GM21390 (cell line): ENCODE results near the gene NME7.
"Not testable (repeated sequence)": the region's sequence is repeated elsewhere in the genome, so short reads cannot be mapped to it uniquely, and the experiment has no call there.

Experiments used
- ATAC-seq: cut with Tn5 transposase; IDR thresholded peaks from one replicate; pipeline ENCODE4 v1.9.1; 2021; ENCODE audit not compliant: unreplicated experiment

Gene NME7

GRCh38 chr1:169133228-169133576, 234.4 kb downstream of the NME7 start:
- ATAC-seq, result no peak

GRCh38 chr1:169132512-169133227, 234.9 kb downstream of the NME7 start:
- no peak for ATAC-seq

GRCh38 chr1:169130683-169131082, 236.9 kb downstream of the NME7 start:
- no peak for ATAC-seq

- no peak for ATAC-seq
Observed at GRCh38 chr1:169129109-169129784, 238.3 kb downstream of the NME7 start.

GRCh38 chr1:169128562-169128961, 239.0 kb downstream of the NME7 start:
- ATAC-seq, result no peak

GRCh38 chr1:169127305-169127704, 240.3 kb downstream of the NME7 start:
- ATAC-seq, result no peak

GRCh38 chr1:169126335-169126734, 241.3 kb downstream of the NME7 start:
- ATAC-seq, result no peak

GRCh38 chr1:169125597-169125996, 242.0 kb downstream of the NME7 start:
- ATAC-seq, result not testable (repeated sequence)

GRCh38 chr1:169124459-169124858, 243.1 kb downstream of the NME7 start:
- no peak for ATAC-seq

GRCh38 chr1:169122976-169123375, 244.6 kb downstream of the NME7 start:
- peak; percentile 73 for ATAC-seq

GRCh38 chr1:169121146-169121923, 246.3 kb downstream of the NME7 start:
- no peak for ATAC-seq

- no peak for ATAC-seq
Observed at GRCh38 chr1:169120066-169120465, 247.5 kb downstream of the NME7 start.

- no peak for ATAC-seq
Observed at GRCh38 chr1:169119405-169119804, 248.2 kb downstream of the NME7 start.

- ATAC-seq, result no peak
Observed at GRCh38 chr1:169118227-169118626, 249.4 kb downstream of the NME7 start.

GRCh38 chr1:169117599-169117998, 250.0 kb downstream of the NME7 start:
- ATAC-seq, result no peak

- ATAC-seq, result no peak
Observed at GRCh38 chr1:169117014-169117413, 250.6 kb downstream of the NME7 start.

GRCh38 chr1:169115891-169116585, 251.6 kb downstream of the NME7 start:
- ATAC-seq, result no peak

GRCh38 chr1:169113613-169114119, 253.9 kb downstream of the NME7 start:
- ATAC-seq, result no peak

- ATAC-seq, result no peak
Observed at GRCh38 chr1:169112241-169112640, 255.4 kb downstream of the NME7 start.

- ATAC-seq, result no peak
Observed at GRCh38 chr1:169111472-169111871, 256.1 kb downstream of the NME7 start.
